AG10803 (cell line): ENCODE data around the gene GPATCH2L.
A peak's percentile ranks its signal among the peaks of the same experiment; 100 is the strongest.

ENCODE experiments used
- DNase-seq: peaks from one replicate; pipeline ENCODE4 v3.0.0; 2010; ENCODE audit warnings: low read depth
- H3K4me3 ChIP-seq: 2 replicates; pipeline ENCODE4 v1.5.1; 2011; ENCODE audit warnings: mild to moderate bottlenecking, low read length, control low read depth
- CTCF ChIP-seq: conservative IDR thresholded peaks from 2 replicates; pipeline ENCODE4 v1.5.1; 2011; ENCODE audit warnings: mild to moderate bottlenecking, low read length, control low read depth, inconsistent platforms

Gene GPATCH2L

GRCh38 chr14:76212242-76212641 lies 60.5 kb downstream of the GPATCH2L start:
- no peak overlapping the region for H3K4me3 ChIP-seq
- DNase-seq = no peak
- no peak for TF ChIP-seq CTCF

- no peak overlapping the region for H3K4me3 ChIP-seq
- DNase-seq = no peak
Measured at GRCh38 chr14:76217179-76217578, 65.5 kb downstream of the GPATCH2L start.

GRCh38 chr14:76218662-76219061 lies 66.9 kb downstream of the GPATCH2L start:
- DNase-seq = no peak
- no peak overlapping the region for H3K4me3 ChIP-seq
- TF ChIP-seq CTCF = no peak

More at GRCh38 chr14:76217179-76217578, 65.5 kb downstream of the GPATCH2L start:
- TF ChIP-seq CTCF = no peak

GRCh38 chr14:76219873-76220272 lies 68.2 kb downstream of the GPATCH2L start:
- H3K4me3 ChIP-seq = no peak overlapping the region
- TF ChIP-seq CTCF = no peak
- peak; percentile 32 for DNase-seq

GRCh38 chr14:76227450-76228050 lies 75.8 kb downstream of the GPATCH2L start:
- no peak overlapping the region for H3K4me3 ChIP-seq
- peak; percentile 75 for DNase-seq
- no peak for TF ChIP-seq CTCF

- no peak overlapping the region for H3K4me3 ChIP-seq
- no peak for TF ChIP-seq CTCF
- no peak for DNase-seq
Measured at GRCh38 chr14:76228138-76228537, 76.4 kb downstream of the GPATCH2L start.

GRCh38 chr14:76232800-76233199 lies 81.1 kb downstream of the GPATCH2L start:
- DNase-seq = no peak
- H3K4me3 ChIP-seq = no peak overlapping the region
- TF ChIP-seq CTCF = no peak
